ENCODE data around the gene NDOR1.

NDOR1 gene

DNA sequence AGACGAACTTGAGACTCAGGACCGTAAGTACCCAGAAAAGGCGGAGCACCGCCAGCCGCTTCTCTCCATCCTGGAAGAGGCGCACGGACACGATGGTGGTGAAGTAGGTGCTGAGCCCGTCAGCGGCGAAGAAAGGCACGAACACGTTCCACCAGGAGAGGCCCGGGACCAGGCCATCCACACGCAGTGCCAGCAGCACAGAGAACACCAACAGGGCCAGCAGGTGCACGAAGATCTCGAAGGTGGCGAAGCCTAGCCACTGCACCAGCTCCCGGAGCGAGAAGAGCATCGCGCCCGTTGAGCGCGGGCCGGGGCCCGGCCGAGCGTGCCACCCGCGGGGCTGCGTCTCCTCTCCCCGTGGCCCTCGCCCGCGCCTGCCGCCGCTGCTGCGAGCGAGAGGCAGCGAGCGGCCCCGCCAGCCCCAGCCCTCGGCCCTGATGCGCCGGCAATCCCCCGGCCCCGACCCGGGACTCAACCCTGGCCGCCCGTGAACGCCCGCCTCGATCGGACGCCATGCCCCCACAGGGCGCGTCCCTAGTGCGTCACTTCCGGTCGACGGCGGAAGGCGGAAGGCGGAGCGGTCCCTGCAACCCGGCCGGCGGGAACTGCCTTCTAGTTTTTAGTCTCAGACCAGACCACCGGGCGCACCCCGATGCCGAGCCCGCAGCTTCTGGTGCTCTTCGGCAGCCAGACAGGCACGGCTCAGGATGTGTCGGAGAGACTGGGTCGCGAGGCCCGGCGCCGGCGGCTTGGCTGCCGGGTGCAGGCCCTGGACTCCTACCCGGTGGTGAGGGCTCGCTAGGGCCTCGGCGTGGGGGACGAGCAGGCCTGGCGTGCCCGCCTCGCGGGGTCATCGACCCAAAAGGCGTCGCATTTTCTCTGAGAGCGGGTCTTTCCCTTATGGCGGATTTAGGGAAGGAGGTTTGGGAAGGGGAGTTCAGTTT, at the start of gene NDOR1, which contains the start of gene TMEM203:
Gene NDOR1, plus strand, starts transcription at position 575 of the 944 bp plus-strand sequence. Its CDS starts 78 bp downstream, at position 653.
Gene TMEM203, minus strand, starts transcription at position 523 of the 944 bp plus-strand sequence. Its CDS starts 234 bp downstream, at position 289.
- intact Hi-C loops (cut with DNase I): loop anchor here (1.0 kb wide), 1 partner anchor 17 kb away; the partner anchor contains the start of genes ANAPC2 and SSNA1

GRCh38 chr9:137156567-137157375, 48.7 kb upstream of the NDOR1 start:
- intact Hi-C loops (cut with DNase I): no loop called here
- peak in 5 of 10 donors; percentile 52 to 92 (median 68) for DNase-seq

More for the DNA sequence above, at the start of gene NDOR1, which contains the start of gene TMEM203:
- DNase-seq: peak; percentile 94 to 99 (median 98)

DNA sequence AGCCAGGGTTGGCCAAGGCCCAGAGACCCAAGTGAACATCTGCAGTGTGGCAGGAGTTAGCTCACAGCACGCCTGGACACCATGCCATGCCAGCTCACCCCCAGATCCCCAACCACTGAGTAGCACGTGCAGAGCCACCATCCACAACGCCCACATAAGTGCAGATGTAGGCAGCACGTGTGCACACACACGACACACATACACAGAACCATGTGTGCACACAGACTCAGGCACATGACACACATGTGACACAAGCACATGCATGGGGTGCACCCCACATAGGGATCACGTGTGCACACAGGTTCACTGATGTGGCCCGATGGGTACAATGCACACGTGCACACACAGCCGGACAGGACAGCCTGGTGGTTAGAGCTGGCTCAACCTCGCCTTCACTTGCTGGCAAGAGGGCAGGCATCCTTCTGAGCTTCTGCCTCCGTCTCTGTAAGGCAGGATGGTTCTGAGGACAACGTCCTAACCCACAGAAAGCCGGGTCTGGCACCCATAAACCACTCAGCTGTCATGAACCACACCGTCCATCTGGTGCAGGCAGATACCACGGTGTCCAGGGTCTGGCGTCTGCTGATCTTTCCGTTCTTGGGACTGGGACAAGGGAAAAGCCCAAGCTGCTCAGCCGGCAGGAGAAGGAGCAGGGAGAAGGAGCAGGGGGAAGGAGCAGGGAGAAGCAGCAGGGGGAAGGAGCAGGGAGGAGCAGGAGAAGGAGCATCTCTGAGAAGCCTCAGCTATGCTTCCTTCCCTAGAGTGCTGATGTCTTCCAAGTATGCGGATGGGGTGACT, 47.7 kb upstream of the NDOR1 start:
- peak in 2 of 10 donors; percentile 53 to 72 for DNase-seq
- intact Hi-C loops (cut with DNase I): no loop called here

DNA sequence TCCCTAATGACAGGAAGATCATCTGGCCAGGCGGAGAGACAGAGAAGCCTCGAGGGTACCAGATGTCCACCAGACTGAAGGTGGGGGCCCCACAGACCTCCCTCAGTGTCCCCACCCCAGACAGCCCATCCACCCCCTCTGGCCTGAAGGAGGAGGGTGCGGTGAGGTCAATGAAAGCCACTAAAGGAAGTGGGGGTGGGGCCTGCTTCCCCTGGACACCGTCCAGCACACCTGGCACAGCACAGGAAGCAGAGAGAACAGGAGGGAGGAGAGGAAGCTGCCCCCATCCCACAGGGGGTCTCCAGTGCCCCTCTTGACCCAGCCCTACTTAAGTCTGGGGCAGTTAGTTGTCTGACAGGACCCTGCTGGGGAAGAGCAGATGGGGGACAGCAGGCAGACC, 46.9 kb upstream of the NDOR1 start:
- intact Hi-C loops (cut with DNase I): no loop called here
- no peak for DNase-seq

- DNase-seq: no peak
- intact Hi-C loops (cut with DNase I): no loop called here
Measured at GRCh38 chr9:137159105-137160053, 46.1 kb upstream of the NDOR1 start.

GRCh38 chr9:137160054-137160425, 45.5 kb upstream of the NDOR1 start:
- no peak for DNase-seq
- intact Hi-C loops (cut with DNase I): no loop called here

GRCh38 chr9:137160716-137161557, 44.6 kb upstream of the NDOR1 start:
- no peak for DNase-seq
- intact Hi-C loops (cut with DNase I): no loop called here

DNA sequence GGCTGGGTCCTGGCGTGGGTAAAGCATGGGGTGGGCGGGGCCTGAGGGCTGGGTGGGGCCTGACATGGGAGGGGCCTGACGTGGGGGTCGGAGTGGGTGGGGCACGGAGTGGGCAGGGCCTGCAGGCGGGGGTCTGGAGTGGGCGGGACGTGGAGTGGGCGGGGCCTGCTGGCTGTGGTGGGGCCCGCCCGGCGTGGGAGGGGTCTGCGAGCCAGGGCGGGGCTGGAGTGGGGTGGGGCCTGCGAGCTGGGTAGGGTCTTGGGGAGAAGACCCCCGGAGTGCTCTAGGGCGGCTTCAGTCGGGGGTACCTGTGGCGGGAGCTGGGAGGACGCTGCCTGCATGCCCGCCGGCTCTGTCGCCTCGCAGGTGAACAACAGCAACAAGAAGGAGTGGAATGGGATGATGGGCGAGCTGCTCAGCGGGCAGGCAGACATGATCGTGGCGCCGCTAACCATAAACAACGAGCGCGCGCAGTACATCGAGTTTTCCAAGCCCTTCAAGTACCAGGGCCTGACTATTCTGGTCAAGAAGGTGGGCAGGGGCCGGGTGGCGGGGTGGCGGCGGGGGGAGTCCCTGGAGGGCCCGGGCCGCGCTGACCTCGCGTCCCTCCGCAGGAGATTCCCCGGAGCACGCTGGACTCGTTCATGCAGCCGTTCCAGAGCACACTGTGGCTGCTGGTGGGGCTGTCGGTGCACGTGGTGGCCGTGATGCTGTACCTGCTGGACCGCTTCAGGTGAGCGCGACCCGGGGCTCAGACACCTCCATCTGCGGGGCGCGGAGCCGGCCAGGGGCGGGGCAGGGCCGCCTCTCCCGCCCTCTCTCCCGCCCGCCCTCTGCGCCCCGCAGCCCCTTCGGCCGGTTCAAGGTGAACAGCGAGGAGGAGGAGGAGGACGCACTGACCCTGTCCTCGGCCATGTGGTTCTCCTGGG, 43.7 kb upstream of the NDOR1 start:
- no peak for DNase-seq
- intact Hi-C loops (cut with DNase I): no loop called here

DNA sequence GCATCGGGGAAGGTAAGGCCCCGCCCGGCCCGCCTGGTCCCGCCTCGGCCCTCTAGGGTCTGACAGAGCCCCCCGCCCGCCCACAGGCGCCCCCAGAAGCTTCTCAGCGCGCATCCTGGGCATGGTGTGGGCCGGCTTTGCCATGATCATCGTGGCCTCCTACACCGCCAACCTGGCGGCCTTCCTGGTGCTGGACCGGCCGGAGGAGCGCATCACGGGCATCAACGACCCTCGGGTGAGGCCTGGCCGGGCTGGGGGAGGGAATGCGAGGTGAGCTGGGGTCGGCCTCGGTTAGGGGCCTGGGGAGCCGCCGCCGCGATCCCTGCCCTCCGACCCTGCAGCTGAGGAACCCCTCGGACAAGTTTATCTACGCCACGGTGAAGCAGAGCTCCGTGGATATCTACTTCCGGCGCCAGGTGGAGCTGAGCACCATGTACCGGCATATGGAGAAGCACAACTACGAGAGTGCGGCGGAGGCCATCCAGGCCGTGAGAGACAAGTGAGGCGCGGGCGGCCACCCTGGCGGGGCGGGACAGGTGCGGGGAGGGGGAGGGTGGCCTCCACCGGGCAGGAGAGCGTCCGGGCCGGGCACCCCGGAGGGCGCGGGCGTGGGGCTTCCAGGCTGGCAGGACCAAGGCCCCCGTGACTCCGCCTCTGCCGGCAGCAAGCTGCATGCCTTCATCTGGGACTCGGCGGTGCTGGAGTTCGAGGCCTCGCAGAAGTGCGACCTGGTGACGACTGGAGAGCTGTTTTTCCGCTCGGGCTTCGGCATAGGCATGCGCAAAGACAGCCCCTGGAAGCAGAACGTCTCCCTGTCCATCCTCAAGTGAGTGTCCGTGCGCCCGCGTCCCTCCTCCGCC, 42.8 kb upstream of the NDOR1 start:
- intact Hi-C loops (cut with DNase I): no loop called here
- no peak for DNase-seq

- DNase-seq: no peak
- intact Hi-C loops (cut with DNase I): no loop called here
Measured at GRCh38 chr9:137163365-137163715, 42.2 kb upstream of the NDOR1 start.

- intact Hi-C loops (cut with DNase I): no loop called here
- no peak for DNase-seq
Measured at GRCh38 chr9:137163805-137164204, 41.7 kb upstream of the NDOR1 start.

DNA sequence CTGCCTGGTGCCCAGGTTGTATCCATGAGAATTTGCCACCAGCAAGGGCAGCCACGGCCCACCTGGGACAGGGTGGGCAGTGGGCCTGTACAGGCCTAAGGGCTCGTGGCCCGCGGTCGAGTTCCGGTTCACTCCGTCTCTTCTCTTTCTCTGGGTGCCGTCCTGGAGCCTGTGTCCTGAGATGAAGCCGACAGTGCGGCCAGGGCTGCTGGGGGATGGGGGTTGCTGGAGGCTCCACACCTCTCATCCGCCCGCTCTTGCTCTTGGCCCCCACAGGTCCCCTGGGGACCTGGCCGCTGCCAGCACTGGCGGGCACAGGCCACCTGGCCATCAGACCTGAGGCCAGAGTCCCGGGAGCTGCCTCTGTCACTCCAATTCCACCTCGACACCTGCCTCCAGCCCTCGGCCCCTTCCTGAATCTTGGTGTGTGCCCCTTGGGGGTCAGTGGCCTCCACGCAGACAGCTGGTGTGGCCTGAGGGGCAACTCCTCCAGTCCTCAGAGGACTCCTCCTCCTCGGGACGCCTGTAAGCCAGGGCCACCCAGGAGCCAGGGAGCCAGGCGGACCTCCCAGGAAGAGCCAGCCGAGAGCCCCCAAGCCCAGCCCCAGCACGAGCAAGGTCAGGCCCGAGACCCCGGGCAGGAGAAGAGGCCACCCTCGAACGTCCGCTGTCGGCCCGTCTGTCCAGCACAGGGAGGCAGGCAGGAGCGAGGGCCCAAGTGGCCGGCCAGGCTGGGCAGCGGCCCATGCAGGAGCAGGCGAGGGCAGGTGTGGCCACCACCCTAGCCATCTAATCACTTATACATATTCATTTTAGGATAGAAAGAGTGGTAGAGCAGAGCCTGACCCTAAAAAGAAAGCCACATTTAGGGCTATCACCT, 40.9 kb upstream of the NDOR1 start:
- no peak for DNase-seq
- intact Hi-C loops (cut with DNase I): loop anchor here (5.0 kb wide), 1 partner anchor 32 kb away; no protein-coding TSS in a partner anchor

DNA sequence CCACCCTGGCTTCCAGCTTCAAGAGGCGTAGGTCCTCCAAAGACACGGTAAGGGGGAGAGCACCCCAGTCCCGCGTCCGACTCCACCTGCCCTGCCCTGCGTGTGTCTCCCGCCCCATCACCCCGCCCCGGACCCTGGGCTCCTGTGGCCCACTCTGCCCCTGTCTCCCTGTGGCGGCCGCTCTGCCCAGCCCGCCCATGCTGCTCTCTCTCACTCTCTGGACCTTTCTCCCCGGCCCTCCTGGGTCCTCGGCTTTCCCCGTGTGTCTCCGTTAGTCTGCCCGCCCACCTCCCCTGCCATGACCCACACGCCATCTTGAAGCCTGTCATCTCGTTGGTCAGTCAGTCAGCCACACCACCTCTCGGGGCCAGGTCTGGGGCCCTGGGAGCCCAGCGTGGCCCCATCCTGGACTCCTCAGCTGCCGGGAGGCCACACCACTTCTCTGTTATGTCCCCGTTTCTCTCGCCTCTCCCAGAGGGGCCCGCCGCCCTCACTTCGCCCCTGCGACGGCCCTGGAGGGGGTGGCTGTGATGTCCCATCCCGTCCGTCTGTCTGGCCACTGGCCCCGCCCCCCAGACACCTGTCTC, 40.2 kb upstream of the NDOR1 start:
- intact Hi-C loops (cut with DNase I): loop anchor here (5.0 kb wide), 1 partner anchor 33 kb away; no protein-coding TSS in a partner anchor

DNA sequence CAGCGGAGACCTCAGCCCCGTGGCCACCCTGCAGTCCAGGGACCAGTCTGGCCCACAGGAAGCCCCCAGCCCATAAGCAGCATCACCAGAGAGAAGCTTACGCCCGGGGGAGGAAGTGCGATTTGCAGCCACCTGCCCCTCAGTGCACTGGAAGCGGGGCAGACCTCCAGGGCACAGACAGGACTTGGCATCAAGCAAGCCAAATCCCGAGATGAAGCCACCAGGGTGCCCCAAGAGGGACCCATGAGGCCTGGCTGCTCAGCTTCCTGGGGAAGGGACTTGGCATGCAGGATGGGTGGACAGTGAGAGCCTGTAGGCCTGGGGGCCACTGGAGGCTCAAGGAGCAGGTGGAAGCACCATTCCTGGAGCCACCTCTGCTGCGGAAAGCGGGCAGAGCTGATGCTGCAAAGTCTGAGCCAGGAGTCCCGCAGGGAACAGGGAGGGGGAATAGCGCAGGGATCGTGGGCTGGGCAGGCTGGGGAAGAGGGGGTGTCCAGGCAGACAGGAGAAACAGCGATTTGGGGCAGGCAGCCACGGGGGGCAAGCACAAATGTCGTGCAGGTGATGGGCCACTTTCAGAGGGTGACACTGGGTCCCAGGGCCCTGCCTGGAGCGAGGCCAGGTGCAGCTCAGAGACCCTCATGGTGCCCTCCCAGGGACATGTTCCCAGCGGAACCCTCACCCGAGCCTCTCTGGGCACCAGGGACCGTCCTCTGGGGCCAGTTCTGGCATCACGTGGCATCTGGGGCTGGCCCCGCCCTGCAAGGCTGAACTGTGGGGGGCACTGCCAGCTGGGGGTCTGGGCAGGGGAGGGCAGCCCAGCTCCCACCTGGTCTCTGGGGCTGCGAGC, 38.9 kb upstream of the NDOR1 start:
- DNase-seq: peak in 7 of 10 donors; percentile 38 to 93 (median 58)
- intact Hi-C loops (cut with DNase I): loop anchor here (5.0 kb wide), 1 partner anchor 34 kb away; no protein-coding TSS in a partner anchor

More for the DNA sequence above, 40.2 kb upstream of the NDOR1 start:
- DNase-seq: no peak
